Measurements from ENCODE around the gene COL21A1.
"Not testable (repeated sequence)": the region's sequence is repeated elsewhere in the genome, so short reads cannot be mapped to it uniquely, and the experiment has no call there.

Gene COL21A1

DNA sequence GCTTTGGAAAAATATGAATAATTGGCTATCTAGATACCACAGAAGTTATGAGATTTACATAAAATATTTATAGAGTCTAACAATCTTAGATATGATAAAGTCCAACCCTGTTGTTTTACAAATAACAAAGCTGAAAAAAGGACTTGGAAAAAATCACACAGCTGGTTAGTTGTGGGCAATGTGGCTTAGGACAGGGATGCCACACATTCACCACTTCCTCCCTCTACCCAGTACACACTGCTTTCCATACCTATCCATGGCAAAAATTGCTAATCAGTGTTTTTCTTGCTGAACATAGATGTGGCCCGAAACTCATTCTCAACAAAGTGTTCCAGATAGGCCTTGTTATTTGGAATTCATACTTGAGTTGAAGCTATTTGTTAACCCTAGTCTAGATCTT is 224.7 kb downstream of the COL21A1 start:
- H3K79me2 ChIP-seq (ENCODE audit: low read length), result no peaks in the 10 kb centered on the region
- H3K9ac ChIP-seq (ENCODE audit: low read length), result no peak overlapping the region
- H3K4me1 ChIP-seq (ENCODE audit: low read length), result peaks cover 4% of the 10 kb centered on the region; the same call in 1 of the 2 replicates
- no peaks in the 10 kb centered on the region for H3K9me3 ChIP-seq (ENCODE audit: insufficient read depth, low read length)
- no peak overlapping the region for H3K4me3 ChIP-seq (ENCODE audit: low read length)
- no peaks in the 10 kb centered on the region for H3K36me3 ChIP-seq (replicated peaks; ENCODE audit: low read depth, low read length)
- H3K4me2 ChIP-seq (ENCODE audit: low read length), result no peak overlapping the region
- no peaks in the 10 kb centered on the region for H4K20me1 ChIP-seq (ENCODE audit: insufficient read depth, low read length)
- TF ChIP-seq, protein P1, sequence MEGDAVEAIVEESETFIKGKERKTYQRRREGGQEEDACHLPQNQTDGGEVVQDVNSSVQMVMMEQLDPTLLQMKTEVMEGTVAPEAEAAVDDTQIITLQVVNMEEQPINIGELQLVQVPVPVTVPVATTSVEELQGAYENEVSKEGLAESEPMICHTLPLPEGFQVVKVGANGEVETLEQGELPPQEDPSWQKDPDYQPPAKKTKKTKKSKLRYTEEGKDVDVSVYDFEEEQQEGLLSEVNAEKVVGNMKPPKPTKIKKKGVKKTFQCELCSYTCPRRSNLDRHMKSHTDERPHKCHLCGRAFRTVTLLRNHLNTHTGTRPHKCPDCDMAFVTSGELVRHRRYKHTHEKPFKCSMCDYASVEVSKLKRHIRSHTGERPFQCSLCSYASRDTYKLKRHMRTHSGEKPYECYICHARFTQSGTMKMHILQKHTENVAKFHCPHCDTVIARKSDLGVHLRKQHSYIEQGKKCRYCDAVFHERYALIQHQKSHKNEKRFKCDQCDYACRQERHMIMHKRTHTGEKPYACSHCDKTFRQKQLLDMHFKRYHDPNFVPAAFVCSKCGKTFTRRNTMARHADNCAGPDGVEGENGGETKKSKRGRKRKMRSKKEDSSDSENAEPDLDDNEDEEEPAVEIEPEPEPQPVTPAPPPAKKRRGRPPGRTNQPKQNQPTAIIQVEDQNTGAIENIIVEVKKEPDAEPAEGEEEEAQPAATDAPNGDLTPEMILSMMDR (IDR thresholded peaks at IDR 0.05; ENCODE audit: low read depth, low read length), result no peak
- TF ChIP-seq EZH2phosphoT487 (IDR thresholded peaks at IDR 0.05; ENCODE audit: low read depth), result no peak
- no peak overlapping the region for H3K27ac ChIP-seq (ENCODE audit: low read length)
- H2AFZ ChIP-seq (ENCODE audit: low read depth, low read length), result no peak overlapping the region
- H3K27me3 ChIP-seq (ENCODE audit: low read depth, low read length), result no peaks in the 10 kb centered on the region

- no peak overlapping the region for H3K4me2 ChIP-seq (ENCODE audit: low read length)
- no peak overlapping the region for H3K9ac ChIP-seq (ENCODE audit: low read length)
- no peak overlapping the region for H3K4me3 ChIP-seq (ENCODE audit: low read length)
- peaks cover 4% of the 10 kb centered on the region; the same call in 1 of the 2 replicates for H3K4me1 ChIP-seq (ENCODE audit: low read length)
- H3K27ac ChIP-seq (ENCODE audit: low read length), result no peak overlapping the region
- no peaks in the 10 kb centered on the region for H3K9me3 ChIP-seq (ENCODE audit: insufficient read depth, low read length)
- H3K79me2 ChIP-seq (ENCODE audit: low read length), result no peaks in the 10 kb centered on the region
- no peaks in the 10 kb centered on the region for H4K20me1 ChIP-seq (ENCODE audit: insufficient read depth, low read length)
- TF ChIP-seq, protein P1 (IDR thresholded peaks at IDR 0.05; ENCODE audit: low read depth, low read length), result peak; percentile 65
- no peak for TF ChIP-seq EZH2phosphoT487 (IDR thresholded peaks at IDR 0.05; ENCODE audit: low read depth)
- H3K27me3 ChIP-seq (ENCODE audit: low read depth, low read length), result no peaks in the 10 kb centered on the region
- H3K36me3 ChIP-seq (replicated peaks; ENCODE audit: low read depth, low read length), result no peaks in the 10 kb centered on the region
- H2AFZ ChIP-seq (ENCODE audit: low read depth, low read length), result no peak overlapping the region; the same call in 1 of the 2 replicates
Observed at GRCh38 chr6:56021943-56022342, 225.4 kb downstream of the COL21A1 start.

- no peaks in the 10 kb centered on the region for H3K79me2 ChIP-seq (ENCODE audit: low read length)
- TF ChIP-seq EZH2phosphoT487 (IDR thresholded peaks at IDR 0.05; ENCODE audit: low read depth), result no peak
- TF ChIP-seq, protein P1 (IDR thresholded peaks at IDR 0.05; ENCODE audit: low read depth, low read length), result no peak
- H3K27ac ChIP-seq (ENCODE audit: low read length), result no peak overlapping the region
- H3K27me3 ChIP-seq (ENCODE audit: low read depth, low read length), result no peaks in the 10 kb centered on the region
- H3K4me1 ChIP-seq (ENCODE audit: low read length), result peaks cover 4% of the 10 kb centered on the region; the same call in 1 of the 2 replicates
- no peak overlapping the region for H2AFZ ChIP-seq (ENCODE audit: low read depth, low read length)
- no peaks in the 10 kb centered on the region for H4K20me1 ChIP-seq (ENCODE audit: insufficient read depth, low read length)
- no peaks in the 10 kb centered on the region for H3K36me3 ChIP-seq (replicated peaks; ENCODE audit: low read depth, low read length)
- H3K9ac ChIP-seq (ENCODE audit: low read length), result no peak overlapping the region
- H3K9me3 ChIP-seq (ENCODE audit: insufficient read depth, low read length), result no peaks in the 10 kb centered on the region
- H3K4me2 ChIP-seq (ENCODE audit: low read length), result no peak overlapping the region
- H3K4me3 ChIP-seq (ENCODE audit: low read length), result no peak overlapping the region
Observed at GRCh38 chr6:56019973-56020372, 227.4 kb downstream of the COL21A1 start.

DNA sequence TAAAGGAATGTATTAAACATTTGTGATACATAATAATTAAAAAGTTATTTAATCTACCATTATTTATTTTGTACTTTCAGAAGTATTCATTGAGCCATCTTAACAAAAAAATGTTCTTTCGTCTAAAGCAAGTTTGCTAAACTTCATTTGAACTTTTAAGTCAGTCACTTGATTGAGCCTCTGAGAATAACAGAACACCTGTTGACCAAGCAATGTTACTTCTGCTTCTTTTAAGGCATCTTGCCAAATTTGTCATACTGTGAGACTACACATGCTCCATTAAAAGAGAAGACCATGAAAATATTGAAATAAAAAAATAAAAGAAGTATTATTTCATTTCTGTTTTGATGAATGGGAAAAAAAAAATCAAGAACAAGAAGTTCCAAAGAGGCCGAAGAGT is 230.2 kb downstream of the COL21A1 start:
- no peak overlapping the region for H3K9ac ChIP-seq (ENCODE audit: low read length)
- no peaks in the 10 kb centered on the region for H3K36me3 ChIP-seq (replicated peaks; ENCODE audit: low read depth, low read length)
- H3K27ac ChIP-seq (ENCODE audit: low read length), result no peak overlapping the region
- H3K9me3 ChIP-seq (ENCODE audit: insufficient read depth, low read length), result no peaks in the 10 kb centered on the region
- no peaks in the 10 kb centered on the region for H3K79me2 ChIP-seq (ENCODE audit: low read length)
- H2AFZ ChIP-seq (ENCODE audit: low read depth, low read length), result no peak overlapping the region
- peaks cover 2% of the 10 kb centered on the region; the same call in 1 of the 2 replicates for H3K4me1 ChIP-seq (ENCODE audit: low read length)
- H3K27me3 ChIP-seq (ENCODE audit: low read depth, low read length), result no peaks in the 10 kb centered on the region
- H3K4me3 ChIP-seq (ENCODE audit: low read length), result no peak overlapping the region
- TF ChIP-seq, protein P1 (IDR thresholded peaks at IDR 0.05; ENCODE audit: low read depth, low read length), result no peak
- no peak for TF ChIP-seq EZH2phosphoT487 (IDR thresholded peaks at IDR 0.05; ENCODE audit: low read depth)
- H3K4me2 ChIP-seq (ENCODE audit: low read length), result no peak overlapping the region
- H4K20me1 ChIP-seq (ENCODE audit: insufficient read depth, low read length), result no peaks in the 10 kb centered on the region

DNA sequence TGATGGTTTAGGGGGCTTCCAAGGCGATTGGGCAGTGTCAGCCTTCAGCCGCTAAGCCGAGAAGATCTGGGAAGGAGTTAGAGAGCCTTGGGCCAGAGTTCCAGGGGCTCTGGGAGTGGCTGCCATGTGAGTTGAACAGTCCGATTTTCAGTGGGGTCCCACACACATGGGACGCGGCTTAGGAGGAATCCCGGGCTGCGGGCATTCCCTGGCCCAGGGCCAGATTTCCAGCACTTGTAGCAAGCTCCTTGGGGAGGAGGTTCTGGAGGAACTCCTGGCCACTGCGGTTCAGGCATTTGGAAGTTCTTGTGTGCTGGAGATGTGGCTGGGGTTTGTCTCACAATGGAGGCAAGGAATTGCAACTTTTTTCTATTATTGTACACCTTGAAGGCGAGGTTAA is 233.3 kb downstream of the COL21A1 start:
- not testable (repeated sequence) for H3K79me2 ChIP-seq (ENCODE audit: low read length); H3K9me3 ChIP-seq (ENCODE audit: insufficient read depth, low read length); H4K20me1 ChIP-seq (ENCODE audit: insufficient read depth, low read length)

More for the DNA sequence above, 233.3 kb downstream of the COL21A1 start:
- not testable (repeated sequence) for H2AFZ ChIP-seq (ENCODE audit: low read depth, low read length); H3K4me1 ChIP-seq (ENCODE audit: low read length); H3K4me3 ChIP-seq (ENCODE audit: low read length); H3K4me2 ChIP-seq (ENCODE audit: low read length); H3K9ac ChIP-seq (ENCODE audit: low read length); H3K27ac ChIP-seq (ENCODE audit: low read length); H3K27me3 ChIP-seq (ENCODE audit: low read depth, low read length); H3K36me3 ChIP-seq (replicated peaks; ENCODE audit: low read depth, low read length)

Measured in OCI-LY3 (cell line).